Neural progenitor cell (in vitro differentiated cells): ENCODE results near the gene PCYT1A.

ENCODE experiments used
- EZH2phosphoT487 ChIP-seq: fragments of 200-600 bp; sonication (generic); IDR thresholded peaks from 2 replicates; pipeline ENCODE4 v1.6.1; 2017; ENCODE audit warnings: antibody characterized with exemption
- TF ChIP-seq, protein P1 (sequence below): fragments of 200-600 bp; sonication (generic); IDR thresholded peaks from 2 replicates; pipeline ENCODE4 v1.5.1; 2017; ENCODE audit warnings: antibody characterized with exemption, mild to moderate bottlenecking

DNA sequence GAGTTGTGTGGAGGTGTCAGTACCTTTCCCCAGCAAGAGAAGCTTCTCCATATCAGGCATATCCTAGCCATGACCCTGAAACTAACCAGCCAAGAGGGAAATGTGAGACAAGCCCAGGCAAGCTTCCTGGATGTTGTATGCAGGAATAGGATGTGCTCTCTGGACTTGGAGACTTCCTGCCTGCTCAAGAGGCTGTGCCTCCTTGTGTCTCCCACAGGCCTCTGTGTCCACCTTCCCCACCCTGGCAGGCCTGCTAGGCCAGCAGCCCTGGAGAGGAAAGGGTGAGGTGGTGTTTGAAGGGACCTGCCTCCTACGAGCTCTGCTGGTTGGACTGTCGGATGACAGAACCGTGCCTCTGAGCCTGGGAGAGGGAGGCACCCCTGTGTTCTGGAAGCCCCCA, 32.6 kb upstream of the PCYT1A start:
- TF ChIP-seq, protein P1, sequence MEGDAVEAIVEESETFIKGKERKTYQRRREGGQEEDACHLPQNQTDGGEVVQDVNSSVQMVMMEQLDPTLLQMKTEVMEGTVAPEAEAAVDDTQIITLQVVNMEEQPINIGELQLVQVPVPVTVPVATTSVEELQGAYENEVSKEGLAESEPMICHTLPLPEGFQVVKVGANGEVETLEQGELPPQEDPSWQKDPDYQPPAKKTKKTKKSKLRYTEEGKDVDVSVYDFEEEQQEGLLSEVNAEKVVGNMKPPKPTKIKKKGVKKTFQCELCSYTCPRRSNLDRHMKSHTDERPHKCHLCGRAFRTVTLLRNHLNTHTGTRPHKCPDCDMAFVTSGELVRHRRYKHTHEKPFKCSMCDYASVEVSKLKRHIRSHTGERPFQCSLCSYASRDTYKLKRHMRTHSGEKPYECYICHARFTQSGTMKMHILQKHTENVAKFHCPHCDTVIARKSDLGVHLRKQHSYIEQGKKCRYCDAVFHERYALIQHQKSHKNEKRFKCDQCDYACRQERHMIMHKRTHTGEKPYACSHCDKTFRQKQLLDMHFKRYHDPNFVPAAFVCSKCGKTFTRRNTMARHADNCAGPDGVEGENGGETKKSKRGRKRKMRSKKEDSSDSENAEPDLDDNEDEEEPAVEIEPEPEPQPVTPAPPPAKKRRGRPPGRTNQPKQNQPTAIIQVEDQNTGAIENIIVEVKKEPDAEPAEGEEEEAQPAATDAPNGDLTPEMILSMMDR = no peak
- TF ChIP-seq EZH2phosphoT487 = no peak
